Nephron (organoid): ENCODE measurements around the gene C1QTNF9.

Experiments
- H3K27ac Mint-ChIP-seq, 3 experiments: 2 replicates each; pipeline ENCODE4 v1.8.0; 2020; ENCODE audit warnings: mixed read lengths in 3 of 3, mild to moderate bottlenecking in 2 of 3, moderate library complexity in 1 of 3
- H3K27me3 Mint-ChIP-seq: 2 replicates; pipeline ENCODE4 v1.8.0; 2021; ENCODE audit warnings: low read depth, mild to moderate bottlenecking, moderate library complexity, mixed read lengths
- H3K36me3 Mint-ChIP-seq: 2 replicates; pipeline ENCODE4 v1.8.0; 2020; ENCODE audit warnings: low read depth, mixed read lengths
- H3K4me1 Mint-ChIP-seq: 2 replicates; pipeline ENCODE4 v1.8.0; 2020; ENCODE audit warnings: mixed read lengths
- H3K4me3 Mint-ChIP-seq, 3 experiments: 2 replicates each; pipeline ENCODE4 v1.8.0; 2020; ENCODE audit warnings: mild to moderate bottlenecking in 3 of 3, mixed read lengths in 3 of 3, moderate library complexity in 2 of 3
- H3K9me3 Mint-ChIP-seq: 2 replicates; pipeline ENCODE4 v1.8.0; 2020; ENCODE audit warnings: mixed read lengths
- TF ChIP-seq, protein P1 (sequence below), 3 experiments: fragments of 200-600 bp; sonication (generic); IDR thresholded peaks; one replicate each; pipeline ENCODE4 v1.5.0; 2021; ENCODE audit warnings: antibody characterized with exemption in 3 of 3; ENCODE audit not compliant: unreplicated experiment in 3 of 3

The C1QTNF9 gene

GRCh38 chr13:24272452-24273161, 36.8 kb upstream of the C1QTNF9 start:
- peaks cover 55% of the 10 kb centered on the region for H3K4me1 Mint-ChIP-seq
- H3K9me3 Mint-ChIP-seq: no peaks in the 10 kb centered on the region
- peaks cover 3% of the 10 kb centered on the region for H3K27me3 Mint-ChIP-seq
- H3K27ac Mint-ChIP-seq: peak overlapping the region; percentile 68 to 93 (median 88)
- no peak overlapping the region for H3K4me3 Mint-ChIP-seq
- TF ChIP-seq, protein P1, sequence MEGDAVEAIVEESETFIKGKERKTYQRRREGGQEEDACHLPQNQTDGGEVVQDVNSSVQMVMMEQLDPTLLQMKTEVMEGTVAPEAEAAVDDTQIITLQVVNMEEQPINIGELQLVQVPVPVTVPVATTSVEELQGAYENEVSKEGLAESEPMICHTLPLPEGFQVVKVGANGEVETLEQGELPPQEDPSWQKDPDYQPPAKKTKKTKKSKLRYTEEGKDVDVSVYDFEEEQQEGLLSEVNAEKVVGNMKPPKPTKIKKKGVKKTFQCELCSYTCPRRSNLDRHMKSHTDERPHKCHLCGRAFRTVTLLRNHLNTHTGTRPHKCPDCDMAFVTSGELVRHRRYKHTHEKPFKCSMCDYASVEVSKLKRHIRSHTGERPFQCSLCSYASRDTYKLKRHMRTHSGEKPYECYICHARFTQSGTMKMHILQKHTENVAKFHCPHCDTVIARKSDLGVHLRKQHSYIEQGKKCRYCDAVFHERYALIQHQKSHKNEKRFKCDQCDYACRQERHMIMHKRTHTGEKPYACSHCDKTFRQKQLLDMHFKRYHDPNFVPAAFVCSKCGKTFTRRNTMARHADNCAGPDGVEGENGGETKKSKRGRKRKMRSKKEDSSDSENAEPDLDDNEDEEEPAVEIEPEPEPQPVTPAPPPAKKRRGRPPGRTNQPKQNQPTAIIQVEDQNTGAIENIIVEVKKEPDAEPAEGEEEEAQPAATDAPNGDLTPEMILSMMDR (IDR thresholded peaks at IDR 0.05; ENCODE audit: unreplicated experiment in 3 of 3): no peak
- H3K36me3 Mint-ChIP-seq: no peaks in the 10 kb centered on the region

- no peaks in the 10 kb centered on the region for H3K9me3 Mint-ChIP-seq
- H3K4me3 Mint-ChIP-seq: no peak overlapping the region
- H3K27me3 Mint-ChIP-seq: peaks cover 3% of the 10 kb centered on the region
- H3K4me1 Mint-ChIP-seq: peaks cover 59% of the 10 kb centered on the region
- no peak overlapping the region for H3K27ac Mint-ChIP-seq
- TF ChIP-seq, protein P1 (IDR thresholded peaks at IDR 0.05; ENCODE audit: unreplicated experiment in 3 of 3): no peak
- H3K36me3 Mint-ChIP-seq: no peaks in the 10 kb centered on the region
These were observed 35.5 kb upstream of the C1QTNF9 start for GRCh38 chr13:24273926-24274325.

- H3K27ac Mint-ChIP-seq: peak overlapping the region; percentile 42 to 56 (median 52)
- peaks cover 3% of the 10 kb centered on the region for H3K27me3 Mint-ChIP-seq
These were observed 34.8 kb upstream of the C1QTNF9 start for GRCh38 chr13:24274452-24275021.

GRCh38 chr13:24275041-24275440, 34.3 kb upstream of the C1QTNF9 start:
- Mint-ChIP-seq H3K9me3 (no peaks in the 10 kb centered on the region), H3K4me1 (peaks cover 56% of the 10 kb centered on the region), H3K4me3 (no peak overlapping the region), H3K27ac (peak overlapping the region; percentile 42 to 56 (median 52)), H3K27me3 (peaks cover 3% of the 10 kb centered on the region), H3K36me3 (no peaks in the 10 kb centered on the region)
- TF ChIP-seq, protein P1 (IDR thresholded peaks at IDR 0.05; ENCODE audit: unreplicated experiment in 3 of 3): no peak

More at GRCh38 chr13:24274452-24275021, 34.8 kb upstream of the C1QTNF9 start:
- TF ChIP-seq, protein P1 (IDR thresholded peaks at IDR 0.05; ENCODE audit: unreplicated experiment in 3 of 3): no peak
- no peaks in the 10 kb centered on the region for H3K36me3 Mint-ChIP-seq
- peaks cover 59% of the 10 kb centered on the region for H3K4me1 Mint-ChIP-seq
- H3K9me3 Mint-ChIP-seq: no peaks in the 10 kb centered on the region
- H3K4me3 Mint-ChIP-seq: no peak overlapping the region

DNA sequence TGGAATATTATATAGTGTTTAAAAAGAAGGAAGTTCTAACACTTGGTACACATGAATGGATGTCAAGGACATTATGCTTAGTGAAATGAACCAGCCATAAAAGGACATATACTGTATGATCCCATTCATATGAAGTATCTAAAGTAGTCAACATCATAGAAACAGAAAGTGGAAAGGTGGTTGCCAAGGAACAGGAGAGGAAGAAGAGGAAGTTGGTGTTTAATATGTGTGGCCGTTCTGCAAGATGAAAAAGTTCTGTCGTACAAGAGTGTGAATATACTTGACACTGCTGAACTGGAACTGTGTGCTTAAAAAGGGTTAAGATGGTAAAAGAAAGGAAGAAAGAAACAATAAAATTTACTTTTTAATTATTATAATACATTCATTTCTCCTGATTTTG, 33.1 kb upstream of the C1QTNF9 start:
- Mint-ChIP-seq H3K9me3 (no peaks in the 10 kb centered on the region), H3K36me3 (no peaks in the 10 kb centered on the region), H3K4me1 (peaks cover 53% of the 10 kb centered on the region), H3K27me3 (peaks cover 3% of the 10 kb centered on the region), H3K27ac (no peak overlapping the region), H3K4me3 (no peak overlapping the region)
- TF ChIP-seq, protein P1 (IDR thresholded peaks at IDR 0.05; ENCODE audit: unreplicated experiment in 3 of 3): no peak

GRCh38 chr13:24276861-24277260, 32.5 kb upstream of the C1QTNF9 start:
- no peak overlapping the region for H3K4me3 Mint-ChIP-seq
- peaks cover 3% of the 10 kb centered on the region for H3K27me3 Mint-ChIP-seq
- no peak overlapping the region for H3K27ac Mint-ChIP-seq
- no peaks in the 10 kb centered on the region for H3K9me3 Mint-ChIP-seq
- H3K4me1 Mint-ChIP-seq: peaks cover 51% of the 10 kb centered on the region
- TF ChIP-seq, protein P1 (IDR thresholded peaks at IDR 0.05; ENCODE audit: unreplicated experiment in 3 of 3): no peak
- H3K36me3 Mint-ChIP-seq: no peaks in the 10 kb centered on the region
